ENCODE data around the gene TYW1. TPM values are rescaled to one million over a fixed set of nuclear protein-coding genes. Genes with fewer than 3 reads are reported as not detected.
"Not testable (repeated sequence)": the region's sequence is repeated elsewhere in the genome, so short reads cannot be mapped to it uniquely, and the experiment has no call there.

TYW1 gene
- total RNA-seq, 1 experiment from 2014 or later: 13.2 TPM

GRCh38 chr7:67130766-67131165, 134.1 kb downstream of the TYW1 start:
- not testable (repeated sequence) for DNase-seq (ENCODE audit: low read depth)

GRCh38 chr7:67134912-67135311, 138.3 kb downstream of the TYW1 start:
- DNase-seq (ENCODE audit: low read depth): not testable (repeated sequence)

GRCh38 chr7:67135617-67136486, 139.2 kb downstream of the TYW1 start:
- DNase-seq (ENCODE audit: low read depth): not testable (repeated sequence)

- peak; percentile 40 for DNase-seq (ENCODE audit: low read depth)
Measured at GRCh38 chr7:67137489-67137888, 140.9 kb downstream of the TYW1 start.

- DNase-seq (ENCODE audit: low read depth): not testable (repeated sequence)
Measured at GRCh38 chr7:67139876-67140275, 143.2 kb downstream of the TYW1 start.

- not testable (repeated sequence) for DNase-seq (ENCODE audit: low read depth)
Measured at GRCh38 chr7:67141001-67141400, 144.4 kb downstream of the TYW1 start.

GRCh38 chr7:67143091-67143786, 146.6 kb downstream of the TYW1 start:
- DNase-seq (ENCODE audit: low read depth): not testable (repeated sequence)

GRCh38 chr7:67145581-67146193, 149.1 kb downstream of the TYW1 start:
- DNase-seq (ENCODE audit: low read depth): not testable (repeated sequence)

- not testable (repeated sequence) for DNase-seq (ENCODE audit: low read depth)
Measured at GRCh38 chr7:67149131-67149530, 152.5 kb downstream of the TYW1 start.

GRCh38 chr7:67154374-67154773, 157.7 kb downstream of the TYW1 start:
- not testable (repeated sequence) for DNase-seq (ENCODE audit: low read depth)

- DNase-seq (ENCODE audit: low read depth): not testable (repeated sequence)
Measured at GRCh38 chr7:67156064-67156463, 159.4 kb downstream of the TYW1 start.

- DNase-seq (ENCODE audit: low read depth): not testable (repeated sequence)
Measured at GRCh38 chr7:67163285-67163684, 166.7 kb downstream of the TYW1 start.

- not testable (repeated sequence) for DNase-seq (ENCODE audit: low read depth)
Measured at GRCh38 chr7:67171151-67171550, 174.5 kb downstream of the TYW1 start.

- not testable (repeated sequence) for DNase-seq (ENCODE audit: low read depth)
Measured at GRCh38 chr7:67176730-67177129, 180.1 kb downstream of the TYW1 start.

- DNase-seq (ENCODE audit: low read depth): not testable (repeated sequence)
Measured at GRCh38 chr7:67178915-67179688, 182.5 kb downstream of the TYW1 start.

GRCh38 chr7:67182956-67183750, 186.5 kb downstream of the TYW1 start:
- DNase-seq (ENCODE audit: low read depth): peak; percentile 37

- not testable (repeated sequence) for DNase-seq (ENCODE audit: low read depth)
Measured at GRCh38 chr7:67184912-67185659, 188.5 kb downstream of the TYW1 start.

- not testable (repeated sequence) for DNase-seq (ENCODE audit: low read depth)
Measured at GRCh38 chr7:67185660-67186129, 189.1 kb downstream of the TYW1 start.

- not testable (repeated sequence) for DNase-seq (ENCODE audit: low read depth)
Measured at GRCh38 chr7:67189160-67189559, 192.5 kb downstream of the TYW1 start.

Data from HT1080 (cell line).